Ishikawa (cell line): Measurements from ENCODE around the gene NUP210L.

Source experiments
- CEBPB ChIP-seq: IDR thresholded peaks from 2 replicates; pipeline ENCODE4 v1.6.1; 2012
- CREB1 ChIP-seq: IDR thresholded peaks from 2 replicates; pipeline ENCODE4 v1.6.1; 2012; ENCODE audit warnings: low read depth
- EGR1 ChIP-seq: IDR thresholded peaks from 2 replicates; pipeline ENCODE4 v1.6.1; 2012
- EP300 ChIP-seq: IDR thresholded peaks from 2 replicates; pipeline ENCODE4 v1.6.1; 2012; ENCODE audit warnings: borderline replicate concordance
- FOXM1 ChIP-seq: IDR thresholded peaks from 2 replicates; pipeline ENCODE4 v1.6.1; 2012; ENCODE audit warnings: low read depth, borderline replicate concordance
- MAX ChIP-seq: IDR thresholded peaks from 2 replicates; pipeline ENCODE4 v1.6.1; 2012
- NFIC ChIP-seq: IDR thresholded peaks from 2 replicates; pipeline ENCODE4 v1.6.1; 2012
- RAD21 ChIP-seq: IDR thresholded peaks from 2 replicates; pipeline ENCODE4 v1.6.1; 2012; ENCODE audit warnings: low read depth
- REST ChIP-seq: IDR thresholded peaks from 2 replicates; pipeline ENCODE4 v1.6.1; 2012; ENCODE audit warnings: low read depth, mild to moderate bottlenecking
- TAF1 ChIP-seq: IDR thresholded peaks from 2 replicates; pipeline ENCODE4 v1.6.1; 2012; ENCODE audit warnings: low read depth, mild to moderate bottlenecking
- TCF12 ChIP-seq: IDR thresholded peaks from 2 replicates; pipeline ENCODE4 v1.6.1; 2012; ENCODE audit warnings: low read depth
- ZBTB7A ChIP-seq: IDR thresholded peaks from 2 replicates; pipeline ENCODE4 v1.6.1; 2012; ENCODE audit warnings: low read depth

GRCh38 chr1:154170547-154171222 is 15.8 kb upstream of the NUP210L start:
- TF ChIP-seq EP300: no peak
- TF ChIP-seq TAF1: no peak
- TF ChIP-seq RAD21: no peak
- no peak for TF ChIP-seq TCF12
- no peak for TF ChIP-seq REST
- no peak for TF ChIP-seq CREB1
- no peak for TF ChIP-seq CEBPB
- TF ChIP-seq EGR1: no peak
- no peak for TF ChIP-seq MAX
- TF ChIP-seq NFIC: no peak
- TF ChIP-seq ZBTB7A: no peak
- no peak for TF ChIP-seq FOXM1
